Stimulated activated CD8-positive, alpha-beta memory T cell treated with anti-CD3 and anti-CD28 coated beads, Interleukin-2, amount 100 ng/mL, for 48 hours (primary cell): ENCODE data around the gene APPL1.
"Not testable (repeated sequence)": the region's sequence is repeated elsewhere in the genome, so short reads cannot be mapped to it uniquely, and the experiment has no call there.

Experiments
- DNase-seq, 2 donors: peaks; one replicate each; pipeline ENCODE4 v3.0.0-alpha.2; 2020; ENCODE audit warnings: low read depth in 2 of 2

The APPL1 gene

DNA sequence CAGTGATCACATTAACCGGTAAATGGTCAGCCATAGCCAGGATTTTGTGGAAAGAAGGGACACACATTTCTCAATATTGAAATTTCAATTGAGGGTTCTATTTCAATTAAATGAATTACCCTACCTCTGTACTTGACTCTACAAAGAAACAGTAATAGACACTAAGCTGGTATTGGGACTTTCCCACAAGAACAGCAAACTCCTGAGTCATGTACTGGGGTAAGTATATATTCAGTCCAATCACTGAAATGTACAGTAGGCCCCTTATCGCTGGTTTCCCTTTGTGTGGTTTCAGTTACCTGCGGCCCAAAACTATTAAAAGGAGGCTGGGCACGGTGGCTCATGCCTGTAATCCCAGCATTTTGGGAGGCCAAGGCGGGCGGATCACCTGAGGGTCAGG is 47.3 kb downstream of the APPL1 start:
- DNase-seq, result no peak

DNA sequence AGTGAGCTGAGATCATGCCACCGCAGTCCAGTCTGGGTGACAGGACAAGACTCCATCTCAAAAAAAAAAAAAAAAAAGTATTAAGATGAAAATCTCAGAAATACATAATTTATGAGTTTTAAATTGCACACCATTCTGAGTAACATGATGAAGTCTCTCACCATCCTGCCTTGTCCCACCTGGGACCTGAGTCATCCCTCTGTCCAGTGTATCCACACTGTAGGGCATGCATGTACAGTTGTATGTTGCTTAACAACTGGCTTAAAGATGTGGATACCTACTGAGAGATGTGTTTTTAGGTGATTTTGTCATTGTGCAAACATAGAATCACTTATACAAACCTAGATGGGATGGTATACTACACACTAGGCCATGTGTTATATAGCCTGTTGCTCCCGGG is 47.9 kb downstream of the APPL1 start:
- DNase-seq, result no peak

DNA sequence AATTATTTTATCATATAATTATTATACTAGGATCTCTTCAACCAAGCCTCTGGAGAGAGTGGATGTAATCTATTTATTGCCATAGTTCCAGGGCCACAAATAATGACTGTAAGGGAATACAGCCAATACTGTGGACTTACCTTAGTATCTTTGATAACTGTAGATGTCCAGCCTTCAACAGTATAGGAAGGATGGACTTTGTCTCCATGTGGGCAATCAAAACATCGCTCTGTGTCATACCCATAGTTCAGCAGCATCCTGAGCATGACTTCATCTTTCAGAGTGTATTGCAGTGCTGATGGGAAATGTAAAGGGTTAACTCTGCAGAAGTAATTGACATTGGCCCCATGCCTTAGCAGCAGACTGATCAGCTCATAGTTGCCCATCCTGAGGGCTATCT is 50.7 kb downstream of the APPL1 start:
- DNase-seq, result no peak

- no peak for DNase-seq
These were observed 52.2 kb downstream of the APPL1 start for GRCh38 chr3:57279685-57280084.

- DNase-seq, result no peak
These were observed 54.2 kb downstream of the APPL1 start for GRCh38 chr3:57281715-57282114.

DNA sequence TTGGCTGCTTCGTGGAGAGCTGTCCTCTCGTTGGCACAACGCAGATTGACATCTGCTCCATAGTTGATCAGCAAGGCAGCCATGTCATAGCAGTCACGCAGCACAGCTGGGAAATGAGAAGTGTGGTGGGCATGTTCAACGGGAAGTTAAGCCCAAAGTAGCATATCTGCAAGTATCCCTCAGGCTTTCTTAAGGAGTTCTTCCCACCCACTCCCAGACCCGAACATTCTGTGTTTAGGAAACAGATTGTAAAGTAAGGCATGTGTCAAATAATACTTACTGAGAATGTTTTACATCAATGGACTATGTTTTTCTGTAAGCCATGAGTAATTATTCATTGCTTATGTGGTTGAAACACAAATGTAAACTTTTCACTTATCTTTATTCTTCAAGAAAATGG is 55.8 kb downstream of the APPL1 start:
- no peak for DNase-seq

- DNase-seq, result no peak
These were observed 59.7 kb downstream of the APPL1 start for GRCh38 chr3:57287205-57287604.

GRCh38 chr3:57288403-57288802 is 60.9 kb downstream of the APPL1 start:
- no peak for DNase-seq

DNA sequence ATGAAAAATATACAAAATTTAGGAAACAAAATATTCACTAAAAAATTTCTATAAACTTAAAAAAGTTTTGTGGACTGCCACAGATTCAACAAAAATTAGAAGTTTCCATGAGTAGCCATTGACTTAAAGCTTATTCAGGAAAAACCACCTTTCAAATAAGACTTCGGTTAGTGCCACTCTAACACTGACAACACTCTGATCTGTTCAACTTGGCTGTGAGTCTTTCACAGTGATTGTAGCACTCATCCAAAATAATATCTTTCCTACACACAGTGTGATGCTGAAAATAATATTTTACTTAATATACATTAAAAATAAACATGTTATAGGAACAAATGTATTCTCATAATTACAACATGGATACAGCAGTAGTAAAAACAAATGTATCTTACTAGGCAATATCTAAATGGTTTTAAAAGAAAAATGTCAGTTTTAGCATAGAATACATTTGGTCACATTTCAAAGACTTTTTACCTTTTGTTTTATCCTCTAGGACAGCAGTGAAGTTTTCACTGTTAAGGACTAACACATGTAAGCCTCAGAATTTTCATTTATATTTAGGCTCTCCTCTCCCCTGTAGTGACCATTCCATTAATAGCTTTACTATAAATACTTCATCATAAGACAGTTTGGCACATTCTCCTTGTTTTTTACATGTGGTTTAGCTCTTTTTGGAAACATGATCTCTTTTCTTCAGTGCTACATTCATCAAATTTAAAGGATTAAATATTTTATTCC is 64.8 kb downstream of the APPL1 start, which contains the start of gene ASB14:
Gene ASB14 (minus strand): TSS at position 527 of the 738 bp plus-strand sequence. CDS start 652 bp downstream, outside the sequence.
- DNase-seq, result no peak

GRCh38 chr3:57292897-57293526 is 65.5 kb downstream of the APPL1 start:
- no peak for DNase-seq

- no peak for DNase-seq
These were observed 70.5 kb downstream of the APPL1 start for GRCh38 chr3:57298041-57298440.

- not testable (repeated sequence) for DNase-seq
These were observed 76.0 kb downstream of the APPL1 start for GRCh38 chr3:57303520-57303919.

DNA sequence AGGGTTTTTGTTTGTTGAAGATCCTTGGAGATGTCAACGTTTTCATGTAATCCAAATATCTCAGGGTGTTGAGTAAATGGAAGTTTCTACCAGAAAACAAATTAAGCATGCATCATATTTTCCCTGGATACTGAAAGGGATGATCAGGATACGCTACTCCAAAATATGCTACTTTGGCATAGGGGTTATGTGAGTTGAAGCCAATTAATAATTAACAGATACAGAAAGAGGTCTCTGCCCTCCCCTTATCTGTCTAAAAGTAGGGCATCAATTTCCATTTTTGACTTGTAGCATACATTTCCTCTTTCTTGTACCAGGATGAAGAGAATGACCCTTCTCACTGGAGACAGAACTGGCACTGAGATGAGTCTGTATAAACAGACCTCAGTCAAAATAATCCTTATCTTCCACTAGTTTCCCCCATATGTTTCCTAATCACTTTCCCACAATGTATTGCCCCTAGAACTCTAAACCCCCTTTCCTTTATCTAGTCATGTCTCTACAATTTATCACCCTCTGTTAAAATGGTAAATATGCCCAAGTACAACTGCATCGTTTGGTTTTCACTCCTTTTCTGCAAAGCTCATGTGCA is 82.3 kb downstream of the APPL1 start:
- no peak for DNase-seq

DNA sequence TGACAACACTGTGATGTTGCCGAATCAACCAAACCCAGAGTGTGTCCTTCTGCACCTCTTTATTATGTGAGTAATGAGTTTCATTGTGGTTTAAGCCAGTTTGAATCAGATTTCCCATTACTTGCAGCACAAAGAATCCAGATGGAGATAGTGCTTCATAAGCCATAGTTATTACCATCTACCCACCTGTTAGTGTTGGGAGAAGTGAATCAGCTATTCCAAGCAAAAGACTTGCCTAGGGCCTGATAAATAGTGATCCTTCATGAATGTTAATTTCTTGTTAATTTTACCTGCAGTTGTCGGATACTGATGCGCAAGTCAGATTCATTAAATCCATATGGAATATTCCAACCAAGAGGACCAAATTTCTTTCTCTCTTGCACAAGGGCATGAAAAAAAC is 86.7 kb downstream of the APPL1 start:
- DNase-seq, result no peak
